Brain microvascular endothelial cell (primary cell): ENCODE results near the gene CDON.

ENCODE experiments used
- DNase-seq: peaks from one replicate; pipeline ENCODE4 v3.0.0-alpha.2; 2020
- H3K27ac ChIP-seq: fragments of 250-450 bp; sonication (Bioruptor Pico); 2 replicates; pipeline ENCODE4 v1.5.1; 2020; ENCODE audit warnings: mild to moderate bottlenecking, moderate library complexity
- H3K27me3 ChIP-seq: fragments of 250-450 bp; sonication (Bioruptor Pico); replicated peaks from 2 replicates; pipeline ENCODE4 v1.5.1; 2020; ENCODE audit warnings: mild to moderate bottlenecking
- H3K36me3 ChIP-seq: fragments of 250-450 bp; sonication (Bioruptor Pico); replicated peaks from 2 replicates; pipeline ENCODE4 v1.5.1; 2020; ENCODE audit warnings: mild to moderate bottlenecking
- H3K4me3 ChIP-seq: 2 replicates; pipeline ENCODE4 v1.5.1; 2011; ENCODE audit warnings: low read depth, mild to moderate bottlenecking, control low read depth, low read length, moderate library complexity
- in situ Hi-C: cut with HindIII; loops from 2 replicates; pipeline ENCODE4 v1.10.0; 2017; ENCODE audit warnings: low sequenced_read_pairs, low pct_ligation_motif_present
- TF ChIP-seq, protein P1 (sequence below): IDR thresholded peaks from 2 replicates; pipeline ENCODE4 v1.5.1; 2011; ENCODE audit warnings: low read depth, mild to moderate bottlenecking, moderate library complexity, low read length, control low read depth, inconsistent platforms; ENCODE audit errors: missing control alignments

The CDON gene

DNA sequence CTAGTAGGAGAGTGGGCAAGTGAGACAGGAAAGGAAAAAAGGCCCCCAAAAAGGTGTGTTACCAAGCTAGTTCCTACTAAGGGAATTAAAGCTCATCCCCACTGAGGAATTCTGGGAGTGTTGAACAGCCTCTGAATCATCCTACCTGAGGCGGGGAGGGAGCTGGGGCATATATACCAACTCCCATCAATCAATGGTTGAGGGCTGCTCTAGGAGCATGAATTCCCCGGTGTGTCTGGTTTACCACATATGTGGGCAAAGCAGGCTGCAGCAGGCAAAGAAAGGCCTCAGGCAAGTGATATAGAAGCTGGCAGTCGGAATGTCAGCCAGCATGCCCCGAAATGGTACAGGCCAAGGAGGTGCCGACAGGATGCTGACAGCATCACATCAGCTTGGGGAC is 23.6 kb upstream of the CDON start:
- Histone ChIP-seq H3K27ac (no peak overlapping the region), H3K36me3 (no peaks in the 10 kb centered on the region), H3K4me3 (no peak overlapping the region), H3K27me3 (no peaks in the 10 kb centered on the region)
- TF ChIP-seq, protein P1, sequence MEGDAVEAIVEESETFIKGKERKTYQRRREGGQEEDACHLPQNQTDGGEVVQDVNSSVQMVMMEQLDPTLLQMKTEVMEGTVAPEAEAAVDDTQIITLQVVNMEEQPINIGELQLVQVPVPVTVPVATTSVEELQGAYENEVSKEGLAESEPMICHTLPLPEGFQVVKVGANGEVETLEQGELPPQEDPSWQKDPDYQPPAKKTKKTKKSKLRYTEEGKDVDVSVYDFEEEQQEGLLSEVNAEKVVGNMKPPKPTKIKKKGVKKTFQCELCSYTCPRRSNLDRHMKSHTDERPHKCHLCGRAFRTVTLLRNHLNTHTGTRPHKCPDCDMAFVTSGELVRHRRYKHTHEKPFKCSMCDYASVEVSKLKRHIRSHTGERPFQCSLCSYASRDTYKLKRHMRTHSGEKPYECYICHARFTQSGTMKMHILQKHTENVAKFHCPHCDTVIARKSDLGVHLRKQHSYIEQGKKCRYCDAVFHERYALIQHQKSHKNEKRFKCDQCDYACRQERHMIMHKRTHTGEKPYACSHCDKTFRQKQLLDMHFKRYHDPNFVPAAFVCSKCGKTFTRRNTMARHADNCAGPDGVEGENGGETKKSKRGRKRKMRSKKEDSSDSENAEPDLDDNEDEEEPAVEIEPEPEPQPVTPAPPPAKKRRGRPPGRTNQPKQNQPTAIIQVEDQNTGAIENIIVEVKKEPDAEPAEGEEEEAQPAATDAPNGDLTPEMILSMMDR: no peak
- no peak for DNase-seq
- in situ Hi-C loops: no loop called here

DNA sequence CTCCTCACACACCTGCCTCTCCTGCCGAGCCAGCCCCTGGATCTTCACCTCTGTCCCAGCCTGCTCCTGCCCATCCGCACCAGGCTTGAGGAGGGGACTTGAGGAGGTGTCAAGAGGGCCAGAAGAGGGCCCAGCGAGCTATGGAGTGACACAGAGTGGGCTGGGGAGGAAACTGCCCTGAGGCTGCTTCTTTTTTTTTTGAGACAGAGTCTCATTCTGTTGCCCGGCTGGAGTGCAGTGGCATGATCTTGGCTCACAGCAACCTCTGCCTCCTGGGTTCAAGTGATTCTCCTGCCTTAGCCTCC is 21.9 kb upstream of the CDON start:
- in situ Hi-C loops: no loop called here
- Histone ChIP-seq H3K27ac (no peak overlapping the region), H3K4me3 (no peak overlapping the region), H3K36me3 (no peaks in the 10 kb centered on the region), H3K27me3 (no peaks in the 10 kb centered on the region)
- DNase-seq: no peak
- TF ChIP-seq, protein P1: no peak

DNA sequence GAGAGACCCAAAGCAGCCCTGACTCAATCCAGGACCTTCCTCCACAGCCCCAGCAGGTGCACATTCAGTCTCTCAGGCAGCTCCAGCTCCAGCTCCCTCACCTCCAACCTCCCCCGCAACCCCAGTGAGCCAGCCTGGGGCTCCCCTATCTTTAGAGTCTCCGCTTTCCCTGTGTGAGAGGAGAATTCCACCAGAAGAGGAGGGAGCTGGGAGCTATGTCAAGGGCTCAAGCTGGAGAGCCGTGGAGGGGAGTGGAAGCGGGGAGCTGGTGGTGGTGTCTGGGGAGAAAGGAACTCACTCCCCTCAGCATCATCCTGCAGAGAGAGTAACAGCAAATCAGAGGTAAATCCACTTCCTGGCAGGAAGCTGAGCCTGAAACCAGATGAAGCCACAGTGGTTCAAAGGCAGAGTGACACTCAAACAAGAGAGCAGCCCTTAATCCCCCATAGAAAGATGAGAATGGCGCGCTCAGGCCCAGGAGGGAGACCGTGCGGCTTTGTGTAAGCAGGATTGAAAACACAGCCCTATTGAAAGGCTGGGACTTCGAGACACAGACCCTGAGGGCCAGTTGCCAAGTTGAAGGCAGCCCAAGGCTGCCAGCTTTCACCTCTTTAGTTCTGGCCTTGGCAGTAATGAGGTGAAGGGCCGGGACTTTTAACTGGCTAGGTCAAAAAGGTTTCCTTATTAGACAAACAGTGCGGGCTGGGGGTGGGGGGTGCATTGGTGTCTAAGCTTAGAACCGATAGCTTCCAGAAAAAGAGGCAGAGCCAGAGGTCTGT is 21.4 kb upstream of the CDON start:
- no peaks in the 10 kb centered on the region for H3K36me3 ChIP-seq
- H3K4me3 ChIP-seq: no peak overlapping the region
- no peaks in the 10 kb centered on the region for H3K27me3 ChIP-seq
- no peak for DNase-seq
- H3K27ac ChIP-seq: no peak overlapping the region
- TF ChIP-seq, protein P1: no peak
- in situ Hi-C loops: no loop called here

DNA sequence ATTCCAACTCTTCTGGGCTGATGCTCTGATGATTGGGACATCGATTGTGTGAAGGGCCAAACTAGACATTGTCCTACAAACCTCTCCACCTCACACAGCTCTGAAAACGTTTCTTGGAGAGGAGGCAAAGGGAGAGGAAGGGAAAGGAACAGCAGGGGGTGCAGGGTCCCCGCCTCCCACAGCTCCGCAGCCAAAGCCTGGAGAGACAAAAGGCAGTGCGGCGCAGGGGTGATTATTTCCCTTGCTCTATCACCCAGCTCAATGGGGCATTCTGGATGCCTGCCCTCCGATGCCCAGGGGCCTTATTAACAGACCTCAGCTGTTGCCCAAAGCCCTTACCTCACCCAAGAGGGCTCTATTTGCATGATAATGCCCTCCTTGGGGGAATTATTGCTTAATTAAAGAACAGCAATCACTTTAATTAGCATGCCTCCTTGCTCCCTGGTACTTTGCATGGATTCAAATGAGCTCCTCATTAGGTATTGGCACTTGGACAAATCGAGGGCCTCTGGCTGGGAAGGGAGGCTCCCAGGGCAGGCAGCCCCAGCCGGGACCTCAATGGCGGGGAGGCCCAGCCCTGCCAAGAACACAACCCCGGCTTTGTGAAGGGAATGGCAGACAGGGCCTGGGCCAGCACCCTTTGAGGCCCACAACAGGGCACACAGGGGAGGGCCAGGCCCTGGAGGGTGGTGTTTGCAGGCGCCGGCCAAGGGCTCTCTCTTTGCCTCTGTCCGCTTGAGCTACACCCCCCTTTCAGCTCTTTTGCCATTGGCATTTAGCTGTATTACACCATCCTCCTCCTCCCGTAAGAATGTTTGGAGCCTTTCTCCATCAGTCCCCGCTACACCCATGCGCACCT is 19.8 kb upstream of the CDON start:
- H3K27me3 ChIP-seq: no peaks in the 10 kb centered on the region
- no peak overlapping the region for H3K27ac ChIP-seq
- DNase-seq: no peak
- H3K36me3 ChIP-seq: no peaks in the 10 kb centered on the region
- no peak overlapping the region for H3K4me3 ChIP-seq
- TF ChIP-seq, protein P1: no peak
- in situ Hi-C loops: no loop called here

DNA sequence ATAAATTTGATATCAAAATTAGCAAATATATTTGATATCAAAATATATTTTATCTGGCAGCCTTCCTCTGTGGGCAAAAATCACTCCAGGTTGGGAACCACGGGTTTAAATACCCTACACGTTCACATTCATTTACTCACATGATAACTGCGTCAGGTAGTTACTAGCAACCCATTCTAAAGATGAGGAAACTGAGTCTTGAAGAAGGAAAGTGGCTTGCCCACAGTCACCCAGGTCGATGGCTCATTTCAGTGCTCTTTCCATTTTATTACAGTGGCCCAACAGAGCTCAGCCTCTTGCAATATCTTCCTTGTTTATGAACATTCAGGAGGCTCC is 19.2 kb upstream of the CDON start:
- DNase-seq: no peak
- TF ChIP-seq, protein P1: no peak
- Histone ChIP-seq H3K27ac (no peak overlapping the region), H3K36me3 (no peaks in the 10 kb centered on the region), H3K4me3 (no peak overlapping the region), H3K27me3 (no peaks in the 10 kb centered on the region)
- in situ Hi-C loops: no loop called here
